ENCODE measurements around the gene PMPCA.

The PMPCA gene

GRCh38 chr9:136373300-136374182, 36.9 kb upstream of the PMPCA start, which contains the start of gene CARD9:
Gene CARD9 (minus strand): TSS chr9:136373669. CDS start chr9:136372078, 1,591 bp downstream.
- no peak for DNase-seq

DNA sequence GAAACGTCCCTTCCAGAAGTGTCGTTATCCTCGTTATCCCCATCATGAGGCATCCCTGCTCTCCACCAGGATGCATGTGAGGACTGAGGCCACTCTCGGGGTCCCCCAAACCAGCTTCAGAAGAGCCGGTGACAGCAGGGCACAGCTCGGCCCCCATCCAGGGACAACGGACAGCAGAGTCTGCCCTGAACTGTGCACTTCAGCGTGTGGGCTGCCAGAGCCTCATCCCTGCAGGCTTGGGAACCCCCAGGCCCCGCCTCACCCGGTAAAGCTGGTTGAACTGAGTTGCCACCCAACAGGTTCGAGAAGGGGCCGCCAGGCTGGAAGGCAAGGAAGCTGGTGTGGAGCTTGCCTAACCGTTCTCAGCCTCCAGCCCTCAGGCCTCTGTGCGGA, 36.3 kb upstream of the PMPCA start:
- DNase-seq: no peak

- no peak for DNase-seq
Measured at GRCh38 chr9:136375096-136375495, 35.4 kb upstream of the PMPCA start.

GRCh38 chr9:136376457-136376856, 34.0 kb upstream of the PMPCA start:
- no peak for DNase-seq

DNA sequence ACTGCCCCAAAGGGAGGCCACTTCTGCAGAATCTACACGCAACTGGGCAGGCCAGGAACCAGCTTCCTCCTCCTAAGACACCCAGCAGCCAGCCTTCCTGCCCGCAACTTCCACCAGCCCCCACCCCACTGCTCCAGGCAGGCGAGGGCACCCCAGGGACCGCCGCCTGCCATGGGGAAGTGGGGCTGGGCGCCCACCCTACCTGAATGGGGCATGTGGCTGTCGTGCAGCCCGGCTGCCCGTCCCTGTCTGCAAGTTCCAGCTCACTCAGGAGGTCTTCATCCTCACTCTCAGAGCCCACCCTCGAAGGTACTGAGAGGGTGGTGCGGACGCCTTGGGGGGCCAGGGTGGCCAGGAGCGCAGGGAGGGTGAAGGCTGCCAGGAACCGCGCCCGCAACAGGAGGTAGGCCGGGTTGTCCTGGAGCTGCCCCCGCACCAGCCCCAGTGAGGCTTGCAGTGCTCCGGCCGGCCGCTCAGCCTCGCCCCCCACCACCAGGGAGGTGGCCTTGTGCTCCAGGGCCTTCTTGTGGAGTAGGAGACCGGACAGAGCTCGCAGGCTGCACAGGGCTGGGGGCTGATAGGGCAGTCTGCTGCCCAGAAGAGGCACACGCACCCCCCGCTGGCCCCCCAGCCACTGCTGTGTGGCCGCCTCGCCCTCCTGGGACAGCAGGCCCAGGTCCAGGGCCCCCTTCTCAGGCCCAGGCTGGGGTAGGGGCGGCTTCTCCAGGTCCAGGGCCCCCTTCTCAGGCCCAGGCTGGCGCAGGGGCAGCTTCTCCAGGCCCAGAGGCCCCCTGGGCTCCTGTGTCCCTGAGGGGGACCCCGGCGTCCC, 32.9 kb upstream of the PMPCA start:
- DNase-seq: no peak

DNA sequence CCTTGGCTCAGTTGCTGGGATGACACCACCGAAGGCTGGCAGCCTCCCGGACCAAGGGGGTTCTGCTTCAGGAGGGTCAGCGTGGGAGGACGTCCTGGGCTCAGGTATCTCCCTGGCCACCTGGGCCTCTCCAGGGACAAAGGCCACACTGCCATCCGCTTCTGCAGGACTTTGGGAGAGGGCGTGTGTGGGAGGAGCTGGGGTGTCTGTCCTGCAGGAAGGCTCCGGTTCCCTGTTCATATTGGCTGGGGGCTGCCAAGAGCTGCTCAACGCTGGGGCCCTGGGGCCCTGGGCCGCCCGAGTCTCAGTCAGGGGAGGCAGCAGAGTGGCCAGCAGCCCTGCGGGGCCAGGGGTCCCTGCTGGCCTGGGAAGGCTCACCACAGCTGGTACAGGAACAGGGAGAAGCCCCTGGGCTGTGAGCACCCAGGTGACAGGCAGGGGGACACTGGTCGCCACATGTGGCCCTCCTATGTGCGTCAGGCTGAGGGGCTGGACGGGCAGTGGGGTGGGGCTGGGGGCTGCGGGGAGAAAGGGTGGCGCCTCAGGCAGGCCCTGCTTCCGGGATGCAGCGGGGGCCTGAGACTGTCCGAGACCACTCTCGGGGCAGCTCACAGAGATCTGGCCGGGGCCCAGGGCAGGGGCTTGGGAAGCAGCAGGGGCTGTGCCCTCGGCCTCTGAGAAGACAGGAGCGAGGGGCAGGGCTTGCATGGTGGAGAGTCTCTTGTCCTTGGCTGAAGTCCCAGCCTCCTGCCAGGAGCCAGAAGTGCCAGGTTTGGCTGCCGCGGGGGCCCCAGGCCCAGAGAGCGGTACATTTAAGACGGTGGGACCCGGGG, 32.1 kb upstream of the PMPCA start:
- no peak for DNase-seq

- no peak for DNase-seq
Measured at GRCh38 chr9:136379003-136379287, 31.5 kb upstream of the PMPCA start.

- DNase-seq: no peak
Measured at GRCh38 chr9:136379401-136379800, 31.1 kb upstream of the PMPCA start.

- no peak for DNase-seq
Measured at GRCh38 chr9:136379891-136380290, 30.6 kb upstream of the PMPCA start.

DNA sequence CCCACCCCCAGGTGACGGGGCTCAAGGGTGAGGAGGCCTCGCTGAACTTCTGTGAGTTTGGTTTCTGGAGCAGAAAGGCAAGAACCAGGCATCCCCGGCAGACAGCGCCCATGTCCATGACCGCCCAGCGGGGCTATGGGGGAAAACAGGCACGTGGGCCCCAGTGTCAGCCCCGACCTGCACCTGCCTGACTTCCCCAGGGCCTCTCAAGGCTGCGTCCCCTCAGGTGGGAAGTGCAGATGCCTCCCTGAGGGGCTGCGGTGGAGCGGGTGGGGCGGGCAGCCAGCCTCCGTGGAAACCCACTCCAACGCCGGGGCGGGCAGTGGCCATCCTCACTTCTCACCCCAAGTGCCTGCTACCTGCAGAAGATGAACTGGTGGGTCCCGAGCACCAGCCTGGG, 30.1 kb upstream of the PMPCA start:
- DNase-seq: no peak

- DNase-seq: no peak
Measured at GRCh38 chr9:136381311-136381710, 29.1 kb upstream of the PMPCA start.

GRCh38 chr9:136381966-136382513, 28.4 kb upstream of the PMPCA start:
- DNase-seq: no peak

DNA sequence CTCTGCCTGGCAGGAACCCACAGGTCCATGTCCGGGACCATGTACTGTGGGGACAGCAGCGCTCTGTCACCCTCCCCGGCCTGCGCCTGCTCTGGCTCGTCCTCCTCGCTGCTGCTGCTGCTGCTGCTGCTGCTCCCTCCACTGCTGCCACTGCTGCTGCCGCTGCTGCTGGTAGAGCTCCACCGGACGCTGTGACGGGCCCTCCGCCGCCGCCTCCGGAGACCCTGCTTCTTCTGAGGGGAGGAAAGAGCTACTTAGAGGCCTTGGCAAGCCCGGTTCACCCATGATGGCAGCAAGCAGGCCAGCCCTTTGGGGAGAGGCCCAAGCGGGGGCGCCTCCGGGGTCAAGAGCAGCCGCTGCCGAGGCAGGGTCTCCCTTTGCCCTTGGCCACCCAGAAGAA, 27.0 kb upstream of the PMPCA start:
- DNase-seq: no peak

GRCh38 chr9:136385015-136385414, 25.4 kb upstream of the PMPCA start:
- no peak for DNase-seq

DNA sequence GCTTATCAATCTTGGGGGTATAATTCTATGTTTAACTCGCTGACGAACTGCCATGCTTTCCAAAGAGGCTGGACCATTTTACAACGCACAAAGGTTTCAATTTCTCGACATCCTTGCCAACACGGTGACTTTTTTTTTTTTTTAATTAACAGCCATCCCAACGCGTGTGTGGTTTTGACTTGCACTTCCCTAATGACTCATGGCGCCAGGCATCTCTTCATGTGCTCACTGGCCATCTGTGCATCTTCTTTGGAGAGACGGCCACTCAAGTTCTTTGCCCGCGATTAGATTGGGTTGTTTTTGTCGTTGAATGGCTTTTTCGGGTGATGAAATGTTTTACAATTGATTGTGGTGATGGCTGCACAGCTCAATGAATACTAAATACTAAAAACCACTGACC, 24.4 kb upstream of the PMPCA start:
- no peak for DNase-seq

- no peak for DNase-seq
Measured at GRCh38 chr9:136387217-136387616, 23.2 kb upstream of the PMPCA start.

DNA sequence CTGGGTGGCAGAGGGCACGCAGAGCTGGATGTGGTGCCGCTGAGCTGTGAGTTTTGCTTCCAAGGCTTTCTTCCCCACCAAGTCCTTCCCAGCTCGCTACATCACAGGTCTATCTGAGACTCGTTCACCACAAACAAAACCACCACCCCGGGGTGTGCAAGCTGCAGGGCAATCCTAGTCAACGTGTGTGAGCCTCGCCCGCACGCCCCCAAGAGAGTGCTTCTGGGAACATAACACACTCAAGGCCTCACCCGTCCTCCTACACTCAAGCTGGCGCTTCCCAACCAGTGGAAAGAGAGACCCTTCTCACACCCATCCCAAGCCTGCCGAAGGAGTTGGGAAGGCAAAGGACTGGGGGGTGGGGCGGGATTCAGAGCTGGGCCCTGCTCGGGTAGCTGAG, 21.1 kb upstream of the PMPCA start:
- no peak for DNase-seq

GRCh38 chr9:136391737-136392537, 18.5 kb upstream of the PMPCA start:
- DNase-seq: no peak

DNA sequence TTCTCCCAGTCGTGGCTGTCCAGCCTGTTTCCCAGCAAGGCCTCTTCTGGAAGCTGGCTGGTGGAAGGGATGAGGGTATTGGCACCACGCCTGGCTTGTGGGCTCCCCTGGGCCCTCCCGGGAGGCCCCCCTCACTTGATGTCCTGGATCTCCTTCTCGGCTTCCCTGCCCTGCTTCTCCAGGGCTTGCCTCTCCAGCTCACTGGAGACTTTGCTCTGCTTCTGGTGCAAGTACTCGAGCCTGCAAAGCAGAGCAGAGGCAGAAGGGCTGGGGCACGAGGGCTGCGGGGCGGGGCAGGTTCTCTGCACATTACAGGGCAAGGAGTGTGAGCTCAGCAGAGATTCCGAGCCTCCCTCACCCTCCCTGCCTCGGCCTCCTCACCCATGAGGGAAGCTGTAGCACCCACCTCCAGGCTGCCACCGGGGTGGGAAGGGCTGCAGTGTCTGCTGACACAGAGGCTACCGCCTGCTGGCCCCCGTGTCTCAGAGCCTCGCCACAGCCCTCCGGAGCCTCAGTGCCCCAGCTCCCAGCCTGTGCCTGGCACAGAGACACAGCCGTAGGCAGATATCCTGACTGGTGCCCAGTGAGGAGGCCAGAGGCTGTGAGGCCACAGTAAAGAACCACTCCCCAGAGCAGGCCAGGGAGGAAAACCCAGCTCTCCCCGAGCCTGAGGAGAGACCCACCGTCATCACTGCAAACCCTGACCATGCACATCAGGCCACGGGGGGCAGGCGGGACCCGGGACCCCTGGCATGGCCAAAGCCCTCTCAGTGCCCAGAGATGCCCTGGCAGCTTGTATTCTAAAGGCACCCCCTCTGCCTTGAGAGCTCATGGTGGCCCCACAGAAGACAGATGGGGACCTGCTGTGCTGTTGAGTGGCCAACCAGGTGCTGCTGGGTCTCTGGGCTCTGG, 17.7 kb upstream of the PMPCA start:
- DNase-seq: no peak

GRCh38 chr9:136393531-136393930, 16.9 kb upstream of the PMPCA start:
- no peak for DNase-seq
